ENCODE results near the gene EEF1A1. TPM values are rescaled to one million over a fixed set of nuclear protein-coding genes. Genes with fewer than 3 reads are reported as not detected.

The EEF1A1 gene
- total and polyA plus RNA-seq, 12 donors, result 7,361 to 13,514 (median 9,351) TPM

GRCh38 chr6:73504160-73504559, 16.7 kb downstream of the EEF1A1 start:
- H3K4me1 ChIP-seq (replicated peaks in 1 of 2), result no peaks in the 10 kb centered on the region
- no peaks in the 10 kb centered on the region for H3K27me3 ChIP-seq
- no peaks in the 10 kb centered on the region for H3K9me3 ChIP-seq (replicated peaks in 1 of 3)
- H3K36me3 ChIP-seq (replicated peaks in 1 of 2), result peaks cover 0 to 28% of the 10 kb centered on the region in 2 donors
- no peak overlapping the region for H3K27ac ChIP-seq
- intact Hi-C loops (cut with DNase I), result loop anchor here in 1 of 2 donors (10.0 kb wide), 1 partner anchor 111 kb away; no protein-coding TSS in a partner anchor
- H3K4me3 ChIP-seq, result no peak overlapping the region
- DNase-seq, result no peak
- WGBS, 4 donors, result 87 to 97% (median 89%) methylated on average over 2 of the region's 2 CpGs
- TF ChIP-seq CTCF (IDR thresholded peaks at IDR 0.05) (no peak), POLR2A (IDR thresholded peaks at IDR 0.05) (no peak)

- no peaks in the 10 kb centered on the region for H3K4me1 ChIP-seq (replicated peaks in 1 of 2)
- 62 to 70% (median 67%) methylated on average over 2 of the region's 2 CpGs for WGBS, 4 donors
- peaks cover 0 to 36% of the 10 kb centered on the region in 2 donors for H3K36me3 ChIP-seq (replicated peaks in 1 of 2)
- peak in 1 of 7 donors; percentile 29 for DNase-seq
- no peak overlapping the region for H3K4me3 ChIP-seq
- H3K9me3 ChIP-seq (replicated peaks in 1 of 3), result no peaks in the 10 kb centered on the region
- no peak overlapping the region for H3K27ac ChIP-seq
- TF ChIP-seq CTCF (IDR thresholded peaks at IDR 0.05), result no peak
- no peak for TF ChIP-seq POLR2A (IDR thresholded peaks at IDR 0.05)
- H3K27me3 ChIP-seq, result no peaks in the 10 kb centered on the region
- intact Hi-C loops (cut with DNase I), result loop anchor here in 1 of 2 donors (10.0 kb wide), 1 partner anchor 112 kb away; no protein-coding TSS in a partner anchor
Measured at GRCh38 chr6:73503027-73503772, 17.6 kb downstream of the EEF1A1 start.

GRCh38 chr6:73497915-73498314, 22.9 kb downstream of the EEF1A1 start:
- DNase-seq, result no peak
- H3K4me3 ChIP-seq, result no peak overlapping the region
- H3K27ac ChIP-seq, result no peak overlapping the region
- WGBS, 4 donors, result 89 to 98% (median 94%) methylated on average over 3 of the region's 3 CpGs
- TF ChIP-seq CTCF (IDR thresholded peaks at IDR 0.05) (no peak), POLR2A (IDR thresholded peaks at IDR 0.05) (no peak)
- no peaks in the 10 kb centered on the region for H3K4me1 ChIP-seq (replicated peaks in 1 of 2)
- intact Hi-C loops (cut with DNase I), result no loop called here
- no peaks in the 10 kb centered on the region for H3K27me3 ChIP-seq
- H3K36me3 ChIP-seq (replicated peaks in 1 of 2), result peaks cover 0 to 68% of the 10 kb centered on the region in 2 donors
- no peaks in the 10 kb centered on the region for H3K9me3 ChIP-seq (replicated peaks in 1 of 3)

GRCh38 chr6:73491377-73491776, 29.5 kb downstream of the EEF1A1 start:
- TF ChIP-seq POLR2A (IDR thresholded peaks at IDR 0.05), result no peak
- TF ChIP-seq CTCF (IDR thresholded peaks at IDR 0.05), result no peak
- Histone ChIP-seq H3K4me1 (replicated peaks in 1 of 2) (no peaks in the 10 kb centered on the region), H3K36me3 (replicated peaks in 1 of 2) (peaks cover 0 to 56% of the 10 kb centered on the region in 2 donors), H3K9me3 (replicated peaks in 1 of 3) (no peaks in the 10 kb centered on the region), H3K4me3 (no peak overlapping the region), H3K27me3 (no peaks in the 10 kb centered on the region), H3K27ac (no peak overlapping the region)
- no peak for DNase-seq
- intact Hi-C loops (cut with DNase I), result no loop called here

Measured in adrenal gland (tissue), 12 donors.